ENCODE measurements around the gene SULF2. TPM values are rescaled to one million over a fixed set of nuclear protein-coding genes. Genes with fewer than 3 reads are reported as not detected.
A peak's percentile ranks its signal among the peaks of the same experiment; 100 is the strongest.

The SULF2 gene
- total RNA-seq, 1 experiment from 2014 or later = 495 TPM

DNA sequence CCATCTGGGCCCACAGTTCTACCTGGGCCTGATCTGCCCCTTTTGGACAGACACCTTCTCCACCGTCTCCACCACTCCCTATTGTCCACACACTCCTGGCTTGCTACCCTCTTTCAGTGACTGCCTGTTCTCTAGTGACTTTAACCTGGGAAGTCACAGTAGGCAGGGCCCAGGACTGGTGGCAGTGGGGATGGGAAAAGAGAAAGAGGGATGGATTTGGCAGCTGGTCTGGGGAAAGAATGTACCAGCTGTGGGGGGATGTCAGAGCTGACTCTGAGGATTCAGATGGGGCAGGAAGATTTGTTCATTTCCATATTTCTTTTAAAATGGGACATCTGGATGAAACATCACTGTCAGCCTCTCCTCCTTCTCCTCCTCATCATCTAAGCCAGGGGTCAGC, 85.5 kb downstream of the SULF2 start:
- Histone ChIP-seq H3K79me2 (ENCODE audit: low read depth) (peaks cover 93% of the 10 kb centered on the region), H3K9me2 (ENCODE audit: insufficient read depth) (no peaks in the 10 kb centered on the region), H3F3A (ENCODE audit: insufficient read depth, low read depth) (peaks cover 86% of the 10 kb centered on the region), H3K36me3 (ENCODE audit: low read depth) (peaks cover 79% of the 10 kb centered on the region), H3K9me3 (ENCODE audit: insufficient read depth, low read depth) (no peaks in the 10 kb centered on the region), H3K4me3 (no peak overlapping the region), H3K4me2 (no peak overlapping the region), H3K4me1 (replicated peaks; ENCODE audit: insufficient read depth) (no peaks in the 10 kb centered on the region), H3K27me3 (ENCODE audit: insufficient read depth, low read depth) (no peaks in the 10 kb centered on the region), H2AFZ (no peak overlapping the region), H4K20me1 (ENCODE audit: insufficient read depth) (peaks cover 96% of the 10 kb centered on the region), H3K27ac (no peak overlapping the region)
- intact Hi-C loops (cut with micrococcal nuclease; ENCODE audit: unreplicated experiment) = no loop called here
- TF ChIP-seq, protein P1, sequence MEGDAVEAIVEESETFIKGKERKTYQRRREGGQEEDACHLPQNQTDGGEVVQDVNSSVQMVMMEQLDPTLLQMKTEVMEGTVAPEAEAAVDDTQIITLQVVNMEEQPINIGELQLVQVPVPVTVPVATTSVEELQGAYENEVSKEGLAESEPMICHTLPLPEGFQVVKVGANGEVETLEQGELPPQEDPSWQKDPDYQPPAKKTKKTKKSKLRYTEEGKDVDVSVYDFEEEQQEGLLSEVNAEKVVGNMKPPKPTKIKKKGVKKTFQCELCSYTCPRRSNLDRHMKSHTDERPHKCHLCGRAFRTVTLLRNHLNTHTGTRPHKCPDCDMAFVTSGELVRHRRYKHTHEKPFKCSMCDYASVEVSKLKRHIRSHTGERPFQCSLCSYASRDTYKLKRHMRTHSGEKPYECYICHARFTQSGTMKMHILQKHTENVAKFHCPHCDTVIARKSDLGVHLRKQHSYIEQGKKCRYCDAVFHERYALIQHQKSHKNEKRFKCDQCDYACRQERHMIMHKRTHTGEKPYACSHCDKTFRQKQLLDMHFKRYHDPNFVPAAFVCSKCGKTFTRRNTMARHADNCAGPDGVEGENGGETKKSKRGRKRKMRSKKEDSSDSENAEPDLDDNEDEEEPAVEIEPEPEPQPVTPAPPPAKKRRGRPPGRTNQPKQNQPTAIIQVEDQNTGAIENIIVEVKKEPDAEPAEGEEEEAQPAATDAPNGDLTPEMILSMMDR (conservative IDR thresholded peaks at IDR 0.05) = no peak
- TF ChIP-seq EZH2 (IDR thresholded peaks at IDR 0.05; ENCODE audit: low read depth) = no peak
- CTCF ChIA-PET = no interaction called here
- DNase-seq = no peak
- POLR2A ChIA-PET (ENCODE audit: unreplicated experiment) = no interaction called here
- BruUV-seq (replicated peaks) = TSS peak; percentile 4

DNA sequence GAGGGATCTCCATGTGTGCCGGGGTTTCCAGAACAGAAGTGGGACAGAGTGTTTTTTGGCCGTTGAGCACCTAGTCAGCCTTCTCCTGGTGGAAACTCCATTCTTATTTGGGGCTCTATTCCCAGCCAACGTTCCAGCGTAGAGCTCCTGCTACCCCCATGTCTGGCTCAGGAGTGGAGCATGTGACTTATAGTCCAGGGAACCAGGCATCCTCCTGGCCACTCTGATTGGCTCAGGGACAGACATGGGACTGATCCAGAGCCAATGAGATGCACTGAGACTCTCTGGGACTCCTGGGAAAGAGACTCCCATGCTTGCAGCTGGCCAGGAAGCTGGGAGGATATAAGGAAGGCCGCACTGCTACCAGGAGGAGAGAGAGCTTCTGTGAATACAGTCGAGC, 87.1 kb downstream of the SULF2 start:
- no peak overlapping the region for H3K4me2 ChIP-seq
- CTCF ChIA-PET = no interaction called here
- no peak overlapping the region for H3K4me3 ChIP-seq
- no peak overlapping the region for H3K27ac ChIP-seq
- no peaks in the 10 kb centered on the region for H3K4me1 ChIP-seq (replicated peaks; ENCODE audit: insufficient read depth)
- TF ChIP-seq, protein P1 (conservative IDR thresholded peaks at IDR 0.05) = no peak
- TF ChIP-seq EZH2 (IDR thresholded peaks at IDR 0.05; ENCODE audit: low read depth) = no peak
- BruUV-seq (replicated peaks) = no TSS peak
- H3K9me3 ChIP-seq (ENCODE audit: insufficient read depth, low read depth) = no peaks in the 10 kb centered on the region
- no peaks in the 10 kb centered on the region for H3K9me2 ChIP-seq (ENCODE audit: insufficient read depth)
- no peaks in the 10 kb centered on the region for H3K27me3 ChIP-seq (ENCODE audit: insufficient read depth, low read depth)
- peaks cover 96% of the 10 kb centered on the region for H4K20me1 ChIP-seq (ENCODE audit: insufficient read depth)
- H3F3A ChIP-seq (ENCODE audit: insufficient read depth, low read depth) = peaks cover 78% of the 10 kb centered on the region
- DNase-seq = no peak
- intact Hi-C loops (cut with micrococcal nuclease; ENCODE audit: unreplicated experiment) = no loop called here
- POLR2A ChIA-PET (ENCODE audit: unreplicated experiment) = no interaction called here
- peaks cover 68% of the 10 kb centered on the region for H3K36me3 ChIP-seq (ENCODE audit: low read depth)
- H2AFZ ChIP-seq = no peak overlapping the region
- peaks cover 87% of the 10 kb centered on the region for H3K79me2 ChIP-seq (ENCODE audit: low read depth)

DNA sequence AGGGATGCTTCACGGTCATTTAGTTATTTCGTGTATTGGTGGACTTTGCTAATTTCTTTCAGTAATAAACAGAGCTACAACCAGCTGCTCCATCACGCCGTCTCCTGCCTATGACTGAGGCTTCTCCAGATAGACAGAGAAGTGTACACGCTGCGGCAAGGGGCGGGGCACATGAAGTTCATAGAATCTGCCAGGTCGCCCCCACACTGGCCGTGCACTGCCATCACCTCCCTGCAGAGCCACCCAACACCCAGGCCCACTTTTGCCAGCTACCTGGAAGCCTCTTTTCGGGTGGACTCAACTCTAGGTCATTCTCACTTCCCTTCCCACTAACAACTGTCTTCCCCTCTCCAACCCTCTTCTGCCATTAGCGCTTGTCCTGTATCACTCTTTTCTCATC, 88.4 kb downstream of the SULF2 start:
- Histone ChIP-seq H3K4me1 (replicated peaks; ENCODE audit: insufficient read depth) (no peaks in the 10 kb centered on the region), H3K9me2 (ENCODE audit: insufficient read depth) (no peaks in the 10 kb centered on the region), H3K4me2 (no peak overlapping the region), H2AFZ (no peak overlapping the region), H4K20me1 (ENCODE audit: insufficient read depth) (peaks cover 96% of the 10 kb centered on the region), H3K27me3 (ENCODE audit: insufficient read depth, low read depth) (no peaks in the 10 kb centered on the region), H3K27ac (no peak overlapping the region), H3K36me3 (ENCODE audit: low read depth) (peaks cover 61% of the 10 kb centered on the region), H3K9me3 (ENCODE audit: insufficient read depth, low read depth) (no peaks in the 10 kb centered on the region), H3F3A (ENCODE audit: insufficient read depth, low read depth) (peaks cover 75% of the 10 kb centered on the region), H3K79me2 (ENCODE audit: low read depth) (peaks cover 84% of the 10 kb centered on the region), H3K4me3 (no peak overlapping the region)
- CTCF ChIA-PET = no interaction called here
- intact Hi-C loops (cut with micrococcal nuclease; ENCODE audit: unreplicated experiment) = no loop called here
- no peak for DNase-seq
- BruUV-seq (replicated peaks) = no TSS peak
- POLR2A ChIA-PET (ENCODE audit: unreplicated experiment) = no interaction called here
- TF ChIP-seq EZH2 (IDR thresholded peaks at IDR 0.05; ENCODE audit: low read depth) = no peak
- TF ChIP-seq, protein P1 (conservative IDR thresholded peaks at IDR 0.05) = no peak

Measured in PC-9 (cell line).